NOMO-1 treated with dmso at 0.1 percent for 144 hours (cell line): ENCODE data around the gene SLC6A18.

Experiments used
- DNase-seq: peaks from one replicate; lab custom pipeline; 2025; ENCODE audit not compliant: unreplicated experiment; lab: John Stamatoyannopoulos, UW

The SLC6A18 gene

DNA sequence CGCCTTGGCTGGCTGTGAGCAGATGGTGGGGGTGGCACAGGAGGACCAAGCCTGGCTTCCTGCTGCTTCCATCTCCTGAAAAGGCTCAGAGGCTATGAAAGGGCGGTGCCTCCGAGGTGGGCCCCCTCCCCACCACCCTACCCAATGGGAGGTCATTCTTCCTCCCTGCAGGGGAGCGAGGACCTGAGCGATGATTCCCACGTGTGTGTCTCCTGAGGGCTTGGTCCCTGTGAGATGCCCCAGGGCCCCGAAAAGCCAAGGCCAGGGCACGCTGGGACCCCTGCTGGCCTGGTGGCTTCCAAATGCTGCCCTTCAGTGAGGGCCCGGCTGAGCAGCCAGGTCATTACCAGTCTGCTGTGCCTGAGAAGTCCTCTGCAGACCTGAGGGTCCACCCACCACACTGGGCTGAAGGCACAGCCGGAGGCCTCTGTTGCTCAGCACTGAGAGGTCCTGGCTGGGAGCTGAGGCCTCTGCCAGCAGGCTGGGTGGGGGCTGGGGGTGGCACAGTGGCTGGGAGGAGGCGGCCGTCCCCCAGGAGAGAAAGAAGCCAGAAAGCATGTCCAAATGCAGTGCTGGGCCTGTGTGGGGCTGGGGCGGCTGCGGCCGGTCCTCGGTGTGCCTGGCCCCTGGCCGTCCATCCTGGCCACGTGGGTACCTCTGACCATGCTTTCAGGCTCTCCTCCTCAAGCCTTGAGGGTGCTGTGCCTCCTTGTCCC lies 37.8 kb upstream of the SLC6A18 start:
- no peak for DNase-seq

DNA sequence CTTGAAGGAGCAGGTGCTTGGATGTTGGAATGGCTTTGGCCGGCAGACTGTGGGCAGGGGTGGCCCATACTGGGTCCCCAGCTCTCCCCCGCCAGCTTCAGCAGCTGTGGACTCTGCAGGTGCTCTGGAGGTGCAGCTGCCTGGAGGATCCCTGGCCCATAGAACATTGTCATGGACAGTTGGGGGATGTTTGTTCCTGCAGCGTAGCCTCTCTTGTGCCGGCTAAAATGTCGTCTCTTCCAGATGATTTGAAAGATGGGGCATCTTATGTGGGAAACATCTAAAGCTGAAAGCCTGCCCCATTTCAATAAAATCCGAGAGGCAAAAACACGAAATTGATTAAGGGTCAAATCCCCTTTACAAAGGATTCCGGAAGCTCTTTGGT lies 37.2 kb upstream of the SLC6A18 start:
- no peak for DNase-seq

DNA sequence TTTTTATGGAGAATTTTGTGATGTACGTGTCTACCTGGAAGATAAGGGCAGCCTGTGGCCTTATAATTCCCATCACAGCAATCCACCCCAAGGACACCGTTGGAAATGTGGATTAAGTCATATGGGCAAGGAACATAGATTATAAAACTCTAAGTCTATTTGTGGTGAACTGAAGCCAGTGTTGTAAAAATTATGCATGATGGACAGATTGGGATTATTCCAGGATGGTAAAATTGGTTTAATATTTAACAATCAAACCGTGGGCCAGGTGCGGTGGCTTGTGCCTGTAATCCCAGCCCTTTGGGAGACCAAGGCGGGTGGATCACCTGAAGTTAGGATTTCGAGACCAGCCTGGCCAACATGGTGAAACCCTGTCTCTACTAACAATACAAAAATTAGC lies 36.7 kb upstream of the SLC6A18 start:
- DNase-seq, result no peak

- DNase-seq, result no peak
Measured at GRCh38 chr5:1189269-1189668, 35.9 kb upstream of the SLC6A18 start.

DNA sequence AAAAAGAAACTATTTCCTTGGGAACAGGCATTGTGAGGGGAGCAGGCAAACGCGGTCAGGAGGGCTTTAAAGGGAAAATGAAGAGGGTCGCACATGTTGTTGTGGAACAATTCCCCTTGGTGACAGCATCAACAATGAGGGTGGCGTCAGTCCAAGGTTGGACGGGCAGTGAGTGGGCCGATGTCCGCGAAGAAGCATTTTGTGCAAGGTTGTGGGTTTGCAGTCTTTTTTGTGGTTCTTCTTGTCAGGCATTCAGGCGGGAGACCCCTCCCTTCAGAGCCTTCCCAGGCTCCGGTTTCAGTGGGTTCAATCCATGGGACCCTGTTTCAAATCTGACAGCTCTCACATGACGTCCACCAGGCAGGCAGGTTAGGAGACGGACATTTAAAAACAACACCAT lies 34.9 kb upstream of the SLC6A18 start:
- DNase-seq, result no peak

DNA sequence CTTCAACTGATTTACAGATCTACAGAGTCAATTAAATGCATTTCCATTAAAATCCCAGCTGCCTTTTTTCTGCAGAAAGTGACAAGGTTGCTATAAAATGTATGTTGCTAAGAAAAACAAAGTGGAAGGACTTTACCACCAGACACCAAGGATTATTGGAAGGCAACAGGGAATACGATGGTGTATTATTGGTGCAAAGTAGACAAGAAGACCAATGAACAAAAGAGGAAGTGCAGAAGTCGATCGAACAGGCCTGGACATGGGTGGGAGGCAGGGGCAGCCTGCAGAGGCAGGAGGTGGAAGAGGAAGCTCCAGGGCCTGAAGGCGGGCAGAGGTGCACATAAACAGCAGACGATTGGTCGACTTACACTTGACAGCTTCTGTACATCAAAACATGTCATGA lies 34.3 kb upstream of the SLC6A18 start:
- peak; percentile 99 for DNase-seq

GRCh38 chr5:1192971-1193590 lies 32.1 kb upstream of the SLC6A18 start:
- DNase-seq, result no peak

DNA sequence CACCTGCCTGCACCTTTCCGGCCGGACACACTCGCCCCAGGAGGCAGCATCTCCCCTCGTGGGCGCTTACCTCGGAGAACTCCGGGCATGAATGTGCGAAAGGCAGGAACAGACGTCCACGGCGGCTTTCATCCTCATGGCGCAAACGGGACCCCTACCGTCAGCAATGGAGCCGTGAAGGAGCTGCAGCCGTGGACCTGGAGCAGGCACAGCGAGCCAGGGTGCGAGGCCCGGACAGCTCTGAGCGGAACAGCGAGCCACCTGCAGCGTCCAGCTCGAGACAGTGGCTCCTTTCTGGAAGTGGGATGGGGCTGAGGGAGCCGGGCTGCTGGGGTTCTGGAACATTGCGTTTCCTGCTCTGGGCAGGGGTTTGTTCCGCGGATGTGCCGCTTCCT lies 31.6 kb upstream of the SLC6A18 start:
- DNase-seq, result no peak

GRCh38 chr5:1194378-1194777 lies 30.8 kb upstream of the SLC6A18 start:
- no peak for DNase-seq

GRCh38 chr5:1195439-1195838 lies 29.7 kb upstream of the SLC6A18 start:
- no peak for DNase-seq

- DNase-seq, result no peak
Measured at GRCh38 chr5:1195916-1196315, 29.3 kb upstream of the SLC6A18 start.

DNA sequence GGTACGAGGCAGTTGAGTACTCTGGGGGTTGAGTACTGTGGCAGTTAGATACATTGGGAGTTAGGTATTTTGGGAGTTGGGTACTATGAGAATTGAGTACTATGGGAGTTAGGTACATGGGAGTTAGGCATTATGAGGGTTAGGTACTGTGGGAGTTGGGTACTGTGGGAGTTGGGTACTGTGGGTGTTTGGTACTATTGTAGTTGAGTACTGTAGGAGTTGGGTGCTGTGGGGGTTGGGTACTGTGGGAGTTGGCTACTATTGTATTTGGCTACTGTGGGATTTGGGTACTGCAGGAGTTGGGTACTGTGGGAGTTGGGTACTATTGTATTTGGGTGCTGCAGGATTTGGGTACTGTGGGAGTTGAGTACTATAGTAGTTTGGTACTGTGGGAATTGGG lies 28.6 kb upstream of the SLC6A18 start:
- DNase-seq, result no peak

DNA sequence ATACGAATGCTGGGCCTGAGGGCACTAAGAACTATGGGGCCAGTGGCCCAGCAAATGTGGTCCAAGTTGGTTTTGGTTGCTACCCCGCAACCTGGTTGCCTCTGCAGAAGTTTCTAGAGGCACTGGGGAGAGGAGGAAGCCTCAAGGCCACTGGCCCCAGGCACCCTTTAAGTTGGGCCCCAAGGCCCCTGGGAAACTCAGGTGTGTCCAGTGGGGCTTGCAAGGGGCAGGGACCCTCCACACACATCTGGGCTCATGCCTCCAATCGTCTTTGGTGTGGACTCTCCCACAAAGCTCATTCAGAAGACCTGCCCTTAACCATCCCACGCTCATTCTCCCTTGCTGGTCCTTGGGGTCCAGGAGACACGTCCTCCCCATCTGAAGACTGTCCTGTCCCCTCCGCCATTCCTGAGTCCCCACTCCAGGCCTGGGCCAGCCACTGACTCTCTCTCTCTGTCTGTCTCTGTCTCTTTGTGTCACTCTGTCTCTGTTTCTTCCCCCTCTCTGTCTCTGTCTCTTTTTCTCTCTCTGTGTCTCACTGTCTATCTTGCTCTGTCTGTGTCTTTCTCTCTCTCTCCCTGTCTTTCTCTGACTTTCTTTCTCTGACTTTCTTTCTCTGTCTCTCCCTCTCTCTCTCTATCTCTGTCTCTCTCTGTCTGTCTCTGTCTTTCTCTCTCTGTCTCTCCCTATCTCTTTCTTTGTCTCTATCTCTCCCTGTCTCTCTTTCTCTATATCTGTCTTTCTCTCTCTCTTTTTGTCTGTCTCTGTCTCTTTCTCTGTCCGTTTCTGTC lies 27.1 kb upstream of the SLC6A18 start:
- DNase-seq, result no peak

DNA sequence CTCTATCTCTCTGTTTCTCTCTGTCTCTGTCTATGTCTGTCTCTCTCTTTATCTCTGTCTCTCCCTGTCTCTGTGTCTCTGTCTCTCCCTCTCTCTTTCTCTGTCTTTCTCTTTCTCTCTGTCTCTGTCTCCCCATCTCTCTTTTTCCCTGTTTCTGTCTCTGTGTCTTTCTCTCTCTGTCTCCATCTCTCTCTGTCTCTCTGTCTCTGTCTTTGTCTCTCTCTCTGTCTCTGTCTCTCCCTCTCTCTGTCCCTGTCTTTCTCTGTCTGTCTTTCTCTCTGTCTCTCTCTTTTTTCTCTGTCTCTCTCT lies 25.9 kb upstream of the SLC6A18 start:
- DNase-seq, result no peak

GRCh38 chr5:1199649-1200494 lies 25.3 kb upstream of the SLC6A18 start:
- no peak for DNase-seq

- DNase-seq, result no peak
Measured at GRCh38 chr5:1200495-1201326, 24.5 kb upstream of the SLC6A18 start.

GRCh38 chr5:1201327-1202025 lies 23.7 kb upstream of the SLC6A18 start, which contains the start of gene SLC6A19:
Gene SLC6A19, plus strand, starts transcription at chr5:1201595. Its CDS starts 56 bp downstream, at chr5:1201651.
- DNase-seq, result no peak

DNA sequence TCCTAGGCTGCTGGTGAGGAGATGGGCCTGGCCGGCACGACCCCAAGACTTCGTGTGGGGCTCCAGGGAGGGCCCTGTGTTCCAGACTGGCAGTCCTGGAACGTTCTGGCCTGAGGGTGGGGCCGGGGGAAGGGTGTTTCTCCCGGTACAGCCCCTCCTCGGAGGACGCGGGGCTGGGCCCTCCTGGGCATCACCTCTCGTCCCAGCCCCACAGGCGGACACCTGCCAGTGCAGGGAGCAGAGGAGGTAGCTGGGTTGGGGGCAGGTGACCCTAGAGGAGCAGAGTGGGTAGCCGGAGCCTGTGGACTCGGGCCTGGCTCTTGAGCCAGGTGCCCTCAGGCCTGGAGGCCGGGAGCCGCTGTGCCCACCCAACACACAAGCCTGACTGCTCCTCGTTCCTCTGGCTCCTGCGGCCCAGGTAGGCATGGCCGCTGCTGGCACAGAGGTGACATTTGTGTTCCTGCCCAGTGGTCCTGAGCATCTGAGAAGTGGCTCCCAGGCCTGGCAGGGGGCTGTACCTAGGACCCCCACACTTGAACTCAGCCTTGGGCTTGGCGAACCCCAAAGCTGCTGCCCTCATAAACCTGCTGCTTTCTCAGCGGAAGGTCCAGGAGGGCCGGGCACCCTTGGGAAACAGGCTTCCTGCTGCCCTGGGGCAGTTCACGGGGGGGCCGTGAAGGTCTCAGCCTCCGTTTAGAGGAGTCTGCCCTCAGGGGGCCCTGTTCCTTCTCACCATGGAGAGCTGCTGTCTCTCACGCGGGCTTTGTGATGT lies 23.0 kb upstream of the SLC6A18 start:
- no peak for DNase-seq

GRCh38 chr5:1202798-1203185 lies 22.4 kb upstream of the SLC6A18 start:
- DNase-seq, result no peak
